SH-SY5Y (cell line): ENCODE measurements around the gene C2orf76.

Source experiments
- GATA2 ChIP-seq: IDR thresholded peaks from 2 replicates; pipeline ENCODE4 v1.6.1; 2011; ENCODE audit warnings: mild to moderate bottlenecking, low read depth, low read length
- GATA3 ChIP-seq: IDR thresholded peaks from 2 replicates; pipeline ENCODE4 v1.6.1; 2011; ENCODE audit warnings: low read depth, mild to moderate bottlenecking, low read length, moderate library complexity

DNA sequence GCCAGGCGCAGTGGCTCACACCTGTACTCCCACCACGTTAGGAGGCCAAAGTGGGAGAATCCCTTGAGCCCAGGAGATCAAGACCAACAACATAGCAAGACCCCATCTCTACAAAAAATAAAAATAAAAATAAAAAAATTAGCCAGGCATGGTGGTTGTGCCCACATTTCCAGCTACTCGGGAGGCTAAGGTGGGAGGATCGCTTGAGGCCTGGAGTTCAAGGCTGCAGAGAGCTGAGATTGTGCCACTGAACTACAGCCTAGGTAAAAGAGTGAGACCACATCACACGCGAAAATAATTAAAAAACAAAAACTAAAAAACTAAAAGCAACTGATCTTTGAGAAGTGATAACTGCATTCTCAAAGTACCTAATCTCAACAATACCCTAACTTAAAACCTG is 1.8 kb downstream of the C2orf76 start:
- TF ChIP-seq GATA3 (no peak), GATA2 (no peak)
